22Rv1 (cell line): ENCODE results near the gene EEPD1.

Experiments used
- H3K27ac ChIP-seq: fragments of 450-650 bp; 2 replicates; pipeline ENCODE4 v1.5.1; 2017
- CTCF ChIP-seq: fragments of 450-650 bp; IDR thresholded peaks from 2 replicates; pipeline ENCODE4 v1.5.1; 2017; ENCODE audit warnings: mild to moderate bottlenecking
- ZFX ChIP-seq: fragments of 450-650 bp; IDR thresholded peaks from 2 replicates; pipeline ENCODE4 v1.6.1; 2017; ENCODE audit warnings: antibody characterized with exemption, borderline replicate concordance

Gene EEPD1

GRCh38 chr7:36151921-36152755, 916 bp upstream of the EEPD1 start:
- peak overlapping the region; percentile 69 for H3K27ac ChIP-seq
- no peak for TF ChIP-seq ZFX
- no peak for TF ChIP-seq CTCF

DNA sequence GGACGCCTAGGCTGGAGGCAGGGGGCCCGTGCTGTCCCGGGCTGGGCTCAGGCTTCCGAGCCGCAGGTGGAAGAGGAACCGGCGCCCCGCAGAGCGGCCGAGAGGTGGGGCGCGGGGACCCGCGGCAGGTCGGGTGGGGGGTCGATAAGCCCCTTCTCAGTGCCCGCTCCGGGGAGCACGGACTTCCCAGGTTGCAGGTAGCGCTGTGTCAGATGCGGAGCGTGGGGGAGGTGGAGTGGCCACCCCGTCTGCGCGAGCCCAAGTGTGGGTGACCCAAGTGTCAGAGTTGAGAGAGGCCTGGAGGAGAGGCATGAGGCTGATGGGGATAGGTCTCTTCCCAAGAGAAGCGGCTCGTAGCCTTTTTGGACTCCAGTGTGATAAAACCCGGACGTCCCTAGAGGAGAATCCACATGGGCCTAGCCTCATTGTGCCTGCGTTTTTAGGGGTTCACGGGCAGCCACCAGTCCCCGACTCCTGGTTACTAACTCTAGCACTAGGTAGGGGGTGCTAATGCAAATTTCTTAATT, 580 bp downstream of the EEPD1 start:
- TF ChIP-seq ZFX (no peak), CTCF (no peak)
- peak overlapping the region; percentile 83 for H3K27ac ChIP-seq

- H3K27ac ChIP-seq = no peak overlapping the region
- no peak for TF ChIP-seq ZFX
- TF ChIP-seq CTCF = no peak
Observed at GRCh38 chr7:36154255-36155212, 1.5 kb downstream of the EEPD1 start.

DNA sequence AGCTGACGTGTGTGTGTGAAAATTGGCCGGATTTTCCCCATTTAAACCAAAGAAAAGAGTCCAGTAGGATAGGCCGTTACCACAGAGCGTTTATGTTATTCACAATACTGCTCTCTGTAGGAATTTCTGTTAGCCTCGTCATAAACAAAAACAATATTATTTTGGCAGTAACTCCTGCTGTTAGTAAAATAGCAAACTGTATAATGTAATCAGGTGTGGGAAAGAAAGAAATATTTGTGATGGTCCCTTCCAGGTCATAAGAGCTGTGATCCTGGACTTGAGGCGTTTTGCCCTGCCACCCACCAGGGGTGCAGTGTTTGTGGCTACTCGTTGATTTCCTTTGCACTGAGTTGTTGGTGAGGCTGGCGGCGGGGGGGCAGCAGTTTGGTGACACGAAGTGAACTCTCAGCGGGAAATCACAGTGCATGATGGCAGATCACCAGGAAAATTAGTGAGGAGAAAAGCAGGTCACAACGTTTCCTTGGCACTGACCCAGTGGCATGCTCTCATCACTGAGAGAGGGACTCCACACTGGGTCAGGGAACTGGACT, 2.8 kb downstream of the EEPD1 start:
- H3K27ac ChIP-seq = no peak overlapping the region

GRCh38 chr7:36157527-36158320, 4.7 kb downstream of the EEPD1 start:
- no peak for TF ChIP-seq ZFX
- H3K27ac ChIP-seq = no peak overlapping the region

More for the DNA sequence above, 2.8 kb downstream of the EEPD1 start:
- TF ChIP-seq CTCF = no peak

DNA sequence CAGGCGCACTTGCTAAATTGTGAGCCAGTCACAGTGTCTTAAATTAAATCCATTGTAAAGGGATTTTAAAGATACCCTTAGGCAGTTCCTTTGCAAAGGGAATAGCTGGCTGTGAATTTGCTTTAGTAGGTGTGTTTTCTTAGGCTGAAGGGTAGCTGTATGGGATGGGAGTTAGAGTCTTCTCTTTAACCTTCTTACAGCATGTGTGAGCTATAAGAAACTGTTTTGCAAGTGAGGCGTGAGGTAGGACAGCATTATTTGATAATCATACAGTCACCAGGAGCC, 5.2 kb downstream of the EEPD1 start:
- no peak overlapping the region for H3K27ac ChIP-seq

More for the DNA sequence above, 5.2 kb downstream of the EEPD1 start:
- no peak for TF ChIP-seq ZFX
- no peak for TF ChIP-seq CTCF
